GM13976 (cell line): ENCODE data around the gene SYT11.

Experiments used
- DNase-seq: peaks from one replicate; pipeline ENCODE4 v3.0.0; 2012; ENCODE audit warnings: low spot score
- in situ Hi-C: fragments of 300-500 bp; cut with MboI; formaldehyde crosslinking; loops from one replicate; pipeline ENCODE4 v1.12.0; 2022; ENCODE audit warnings: low sequenced_read_pairs, mixed read lengths, inconsistent platforms; ENCODE audit not compliant: unreplicated experiment
- TF ChIP-seq, protein P1 (sequence below): IDR thresholded peaks from 2 replicates; pipeline ENCODE4 v1.5.1; 2012; ENCODE audit warnings: borderline replicate concordance, mild to moderate bottlenecking; ENCODE audit not compliant: insufficient read depth; ENCODE audit errors: extremely low read depth, missing control alignments, control extremely low read depth

Gene SYT11

DNA sequence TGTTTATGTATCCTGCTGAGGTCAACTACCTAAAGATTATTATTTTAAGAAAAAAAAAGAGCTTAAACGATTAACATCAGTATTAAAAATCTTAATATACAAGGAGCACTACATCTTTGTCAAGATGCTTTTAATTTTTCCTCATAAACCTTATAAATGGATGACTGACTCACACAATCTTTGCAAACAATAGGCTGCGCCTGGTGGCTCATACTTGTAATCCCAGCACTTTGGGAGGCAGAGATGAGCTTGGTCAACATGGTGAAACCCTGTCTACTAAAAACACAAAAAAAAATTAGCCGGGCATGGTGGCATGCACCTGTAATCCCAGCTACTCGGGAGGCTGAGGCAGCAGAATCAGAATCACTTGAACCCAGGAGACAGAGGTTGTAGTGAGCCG is 73.1 kb downstream of the SYT11 start:
- TF ChIP-seq, protein P1, sequence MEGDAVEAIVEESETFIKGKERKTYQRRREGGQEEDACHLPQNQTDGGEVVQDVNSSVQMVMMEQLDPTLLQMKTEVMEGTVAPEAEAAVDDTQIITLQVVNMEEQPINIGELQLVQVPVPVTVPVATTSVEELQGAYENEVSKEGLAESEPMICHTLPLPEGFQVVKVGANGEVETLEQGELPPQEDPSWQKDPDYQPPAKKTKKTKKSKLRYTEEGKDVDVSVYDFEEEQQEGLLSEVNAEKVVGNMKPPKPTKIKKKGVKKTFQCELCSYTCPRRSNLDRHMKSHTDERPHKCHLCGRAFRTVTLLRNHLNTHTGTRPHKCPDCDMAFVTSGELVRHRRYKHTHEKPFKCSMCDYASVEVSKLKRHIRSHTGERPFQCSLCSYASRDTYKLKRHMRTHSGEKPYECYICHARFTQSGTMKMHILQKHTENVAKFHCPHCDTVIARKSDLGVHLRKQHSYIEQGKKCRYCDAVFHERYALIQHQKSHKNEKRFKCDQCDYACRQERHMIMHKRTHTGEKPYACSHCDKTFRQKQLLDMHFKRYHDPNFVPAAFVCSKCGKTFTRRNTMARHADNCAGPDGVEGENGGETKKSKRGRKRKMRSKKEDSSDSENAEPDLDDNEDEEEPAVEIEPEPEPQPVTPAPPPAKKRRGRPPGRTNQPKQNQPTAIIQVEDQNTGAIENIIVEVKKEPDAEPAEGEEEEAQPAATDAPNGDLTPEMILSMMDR, result no peak
- in situ Hi-C loops, result no loop called here
- DNase-seq, result no peak

DNA sequence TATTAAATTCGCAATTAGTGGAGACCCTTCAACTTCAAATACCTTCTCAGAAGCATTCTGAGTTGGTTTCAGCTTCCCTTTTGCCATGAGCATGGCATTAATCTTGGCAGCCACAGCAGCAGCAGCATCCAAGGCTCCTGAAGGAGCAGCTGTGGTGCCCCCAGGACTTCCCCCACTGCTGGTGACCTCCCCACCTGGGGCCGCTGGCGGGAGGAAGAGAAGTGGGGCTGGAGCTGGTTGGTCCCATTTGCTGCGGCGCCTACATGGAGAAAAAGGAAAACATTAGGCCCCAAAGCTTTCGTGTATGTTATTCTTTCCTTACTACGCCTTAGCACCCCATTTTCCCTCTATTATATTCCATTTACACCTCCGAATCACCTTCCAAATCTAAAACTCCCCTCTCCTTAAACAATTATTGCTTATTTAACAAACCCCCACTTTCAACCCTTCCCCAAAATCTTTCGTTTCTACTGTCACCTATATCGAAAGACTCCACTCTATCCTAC is 74.3 kb downstream of the SYT11 start:
- in situ Hi-C loops, result no loop called here
- TF ChIP-seq, protein P1, result no peak
- no peak for DNase-seq

- DNase-seq, result peak; percentile 95
- TF ChIP-seq, protein P1, result no peak
- in situ Hi-C loops, result no loop called here
These were observed 74.9 kb downstream of the SYT11 start, which contains the start of gene KHDC4 for GRCh38 chr1:155934097-155934935. Gene KHDC4, minus strand, starts transcription at chr1:155934413. Its CDS starts 40 bp downstream, at chr1:155934373.
